WERI-Rb-1 (cell line): Measurements from ENCODE around the gene ERGIC1.

Experiments used
- DNase-seq: peaks from one replicate; pipeline ENCODE4 v3.0.0-alpha.2; 2020
- H3K27ac ChIP-seq: fragments of 250-450 bp; sonication (Bioruptor Pico); 2 replicates; pipeline ENCODE4 v1.5.1; 2020; ENCODE audit warnings: mild to moderate bottlenecking, moderate library complexity
- H3K27me3 ChIP-seq: fragments of 250-450 bp; sonication (Bioruptor Pico); 2 replicates; pipeline ENCODE4 v1.5.1; 2021; ENCODE audit warnings: mild to moderate bottlenecking, low read depth, moderate library complexity; ENCODE audit not compliant: insufficient read depth, severe bottlenecking
- H3K36me3 ChIP-seq: fragments of 250-450 bp; sonication (Bioruptor Pico); 2 replicates; pipeline ENCODE4 v1.5.1; 2020; ENCODE audit warnings: mild to moderate bottlenecking, moderate library complexity
- H3K4me3 ChIP-seq: 2 replicates; pipeline ENCODE4 v1.5.1; 2011; ENCODE audit warnings: low read depth, mild to moderate bottlenecking, control low read depth, low read length
- H3K9me3 ChIP-seq: fragments of 250-450 bp; sonication (Bioruptor Pico); 2 replicates; pipeline ENCODE4 v1.5.1; 2021; ENCODE audit warnings: mild to moderate bottlenecking, moderate library complexity; ENCODE audit not compliant: severe bottlenecking
- TF ChIP-seq, protein P1 (sequence below): IDR thresholded peaks from 2 replicates; pipeline ENCODE4 v1.5.1; 2011; ENCODE audit warnings: low read depth, mild to moderate bottlenecking, control low read depth, inconsistent platforms, low read length

ERGIC1 gene

DNA sequence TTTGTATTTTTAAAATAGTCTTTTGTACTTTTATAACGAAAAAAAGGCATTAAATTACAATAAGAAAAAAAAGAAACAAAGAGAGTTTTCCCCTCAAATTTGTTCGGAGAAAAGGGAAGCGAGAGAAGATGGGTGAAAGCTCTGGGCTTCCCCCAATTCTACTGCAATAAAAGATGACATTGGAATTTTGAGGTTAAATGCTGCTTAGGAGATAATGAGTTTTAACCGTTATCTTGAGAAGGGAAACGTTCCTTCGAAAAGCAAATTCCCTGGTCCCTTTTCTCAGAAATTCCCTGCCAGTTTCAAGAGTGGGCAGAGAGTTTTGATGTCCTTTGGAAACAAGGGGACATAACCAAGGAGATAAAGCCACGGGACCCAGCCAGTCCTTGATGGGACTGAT is 18.4 kb upstream of the ERGIC1 start:
- TF ChIP-seq, protein P1, sequence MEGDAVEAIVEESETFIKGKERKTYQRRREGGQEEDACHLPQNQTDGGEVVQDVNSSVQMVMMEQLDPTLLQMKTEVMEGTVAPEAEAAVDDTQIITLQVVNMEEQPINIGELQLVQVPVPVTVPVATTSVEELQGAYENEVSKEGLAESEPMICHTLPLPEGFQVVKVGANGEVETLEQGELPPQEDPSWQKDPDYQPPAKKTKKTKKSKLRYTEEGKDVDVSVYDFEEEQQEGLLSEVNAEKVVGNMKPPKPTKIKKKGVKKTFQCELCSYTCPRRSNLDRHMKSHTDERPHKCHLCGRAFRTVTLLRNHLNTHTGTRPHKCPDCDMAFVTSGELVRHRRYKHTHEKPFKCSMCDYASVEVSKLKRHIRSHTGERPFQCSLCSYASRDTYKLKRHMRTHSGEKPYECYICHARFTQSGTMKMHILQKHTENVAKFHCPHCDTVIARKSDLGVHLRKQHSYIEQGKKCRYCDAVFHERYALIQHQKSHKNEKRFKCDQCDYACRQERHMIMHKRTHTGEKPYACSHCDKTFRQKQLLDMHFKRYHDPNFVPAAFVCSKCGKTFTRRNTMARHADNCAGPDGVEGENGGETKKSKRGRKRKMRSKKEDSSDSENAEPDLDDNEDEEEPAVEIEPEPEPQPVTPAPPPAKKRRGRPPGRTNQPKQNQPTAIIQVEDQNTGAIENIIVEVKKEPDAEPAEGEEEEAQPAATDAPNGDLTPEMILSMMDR = no peak
- no peak overlapping the region for H3K4me3 ChIP-seq
- DNase-seq = no peak
- no peaks in the 10 kb centered on the region for H3K36me3 ChIP-seq
- H3K9me3 ChIP-seq = no peaks in the 10 kb centered on the region
- no peak overlapping the region for H3K27ac ChIP-seq
- H3K27me3 ChIP-seq = no peaks in the 10 kb centered on the region

DNA sequence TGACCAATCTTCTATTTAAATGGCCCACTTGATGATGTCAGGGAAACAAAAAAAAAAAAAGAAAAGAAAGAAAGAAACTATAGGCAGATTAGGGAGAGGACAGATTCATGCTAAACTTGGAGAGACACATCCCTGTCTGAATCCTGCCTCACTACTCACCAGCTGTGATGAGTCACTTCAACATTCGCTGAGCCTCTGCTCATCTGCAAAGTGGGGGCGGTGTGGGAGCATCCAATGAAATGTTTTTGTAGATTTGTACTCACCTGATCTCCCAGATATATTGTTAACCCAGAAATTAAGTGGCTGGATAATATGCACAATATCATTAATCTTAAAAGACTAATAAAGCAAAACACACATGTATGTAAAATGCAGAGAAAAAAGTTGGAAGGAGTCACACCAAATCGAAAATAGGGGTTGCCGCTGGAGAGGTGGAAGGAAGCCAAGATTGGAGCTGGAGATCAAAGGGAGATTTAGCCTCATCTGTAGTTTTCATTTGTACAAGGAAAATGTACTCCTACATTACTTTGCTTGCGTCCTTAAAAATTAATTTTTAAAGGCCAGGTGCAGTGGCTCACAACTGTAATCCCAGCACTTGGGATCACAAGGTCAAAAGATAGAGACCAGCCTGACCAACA is 17.0 kb upstream of the ERGIC1 start:
- H3K27ac ChIP-seq = no peak overlapping the region
- H3K27me3 ChIP-seq = no peaks in the 10 kb centered on the region
- no peak for DNase-seq
- TF ChIP-seq, protein P1 = no peak
- H3K4me3 ChIP-seq = no peak overlapping the region
- H3K36me3 ChIP-seq = no peaks in the 10 kb centered on the region
- H3K9me3 ChIP-seq = no peaks in the 10 kb centered on the region

DNA sequence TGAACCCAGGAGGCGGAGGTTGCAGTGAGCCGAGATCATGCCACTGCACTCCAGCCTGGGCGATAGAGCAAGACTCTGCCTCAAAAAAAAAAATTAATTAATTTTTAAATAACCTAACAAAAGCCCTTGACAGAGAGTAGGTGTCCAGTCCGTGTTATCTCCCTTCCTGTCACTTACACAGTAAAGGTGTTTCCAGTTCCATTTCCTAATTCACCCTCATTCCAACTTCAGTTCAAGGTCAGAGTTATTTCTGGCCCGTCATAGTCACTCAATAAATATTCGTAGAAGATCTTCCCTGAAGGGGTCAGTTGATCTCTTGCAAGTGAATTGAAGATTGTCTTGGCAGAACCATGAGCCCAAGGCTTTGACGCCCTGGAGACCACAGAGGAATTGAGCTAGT is 16.4 kb upstream of the ERGIC1 start:
- no peak for DNase-seq
- Histone ChIP-seq H3K27me3 (no peaks in the 10 kb centered on the region), H3K9me3 (no peaks in the 10 kb centered on the region), H3K4me3 (no peak overlapping the region), H3K27ac (no peak overlapping the region), H3K36me3 (no peaks in the 10 kb centered on the region)
- TF ChIP-seq, protein P1 = no peak

DNA sequence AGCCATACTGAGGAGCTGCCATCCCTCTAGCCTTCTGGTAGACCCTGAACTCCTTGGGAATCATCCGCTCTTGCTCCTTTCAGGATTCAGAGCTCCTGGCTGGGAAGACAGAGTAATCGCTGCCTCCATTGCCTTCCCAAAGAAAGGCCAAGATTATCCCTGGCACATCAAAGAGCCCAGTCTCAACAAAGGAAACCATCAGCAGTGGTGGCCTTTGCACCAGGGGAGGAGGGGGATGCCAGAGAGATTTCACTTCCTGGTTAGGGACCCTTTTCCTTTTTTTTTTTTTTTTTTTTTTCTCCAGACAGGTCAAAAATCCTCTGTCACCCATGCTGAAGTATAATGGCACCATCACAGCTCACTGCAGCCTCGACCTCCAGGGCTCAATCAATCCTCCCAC is 16.0 kb upstream of the ERGIC1 start:
- no peak for DNase-seq
- Histone ChIP-seq H3K36me3 (no peaks in the 10 kb centered on the region), H3K27ac (no peak overlapping the region), H3K4me3 (no peak overlapping the region), H3K27me3 (no peaks in the 10 kb centered on the region), H3K9me3 (no peaks in the 10 kb centered on the region)
- TF ChIP-seq, protein P1 = no peak

DNA sequence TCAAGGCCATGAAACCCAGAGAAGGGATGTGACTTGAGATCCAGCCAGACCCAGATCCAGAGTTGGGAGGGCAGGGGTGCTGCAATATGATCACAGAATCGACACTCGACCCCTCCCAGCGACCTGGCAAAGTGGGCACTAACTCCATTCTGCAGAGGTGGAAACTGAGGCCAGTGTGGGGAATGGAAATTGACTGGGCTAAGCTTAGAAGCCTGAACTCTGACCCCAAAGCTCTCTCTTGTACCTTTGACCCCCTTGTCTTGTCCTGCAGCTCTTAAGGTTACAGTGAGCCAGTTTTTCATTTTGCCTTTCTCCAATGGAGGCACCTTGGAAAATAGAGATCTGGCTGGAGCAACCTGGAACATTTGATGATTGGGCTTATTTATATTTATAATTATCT is 14.5 kb upstream of the ERGIC1 start:
- no peak overlapping the region for H3K27ac ChIP-seq
- DNase-seq = no peak
- H3K27me3 ChIP-seq = no peaks in the 10 kb centered on the region
- TF ChIP-seq, protein P1 = no peak
- H3K36me3 ChIP-seq = no peaks in the 10 kb centered on the region
- no peaks in the 10 kb centered on the region for H3K9me3 ChIP-seq
- H3K4me3 ChIP-seq = no peak overlapping the region
